Colon (tissue), 2 donors: ENCODE results near the gene TREM1.

Experiments used
- FAIRE-seq: peaks from 2 replicates; lab custom pipeline; 2012; peaks lifted over from hg19 to GRCh38; lab: Jason Lieb, UNC
- donor health status: control.
- donor health status: control.

The TREM1 gene

GRCh38 chr6:41294214-41294872 lies 7.9 kb upstream of the TREM1 start:
- FAIRE-seq = no peak

GRCh38 chr6:41291717-41292116 lies 5.2 kb upstream of the TREM1 start:
- FAIRE-seq = no peak

DNA sequence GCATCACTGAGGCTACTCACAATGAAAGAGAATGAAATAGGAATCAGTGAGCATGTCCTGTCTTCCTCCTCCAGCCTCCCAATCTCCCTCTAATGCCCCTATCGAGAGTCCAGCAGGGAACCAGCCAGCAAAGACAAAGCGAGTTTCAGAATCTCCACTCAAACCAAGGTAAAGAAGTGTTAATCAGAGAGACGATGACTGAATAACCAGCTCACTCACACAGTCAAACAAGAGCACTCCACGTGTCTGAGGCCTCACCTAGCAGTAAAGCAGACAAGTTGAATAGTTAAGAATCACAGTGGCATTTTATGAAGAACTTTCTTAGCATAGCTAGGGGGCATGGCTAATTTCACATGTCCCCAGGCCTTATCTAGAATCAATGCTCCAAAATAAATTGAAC lies 3.3 kb upstream of the TREM1 start:
- FAIRE-seq = no peak

- FAIRE-seq = no peak
These were observed 2.3 kb upstream of the TREM1 start for GRCh38 chr6:41288754-41289129.

- no peak for FAIRE-seq
These were observed 1.7 kb upstream of the TREM1 start for GRCh38 chr6:41288030-41288753.

GRCh38 chr6:41284726-41285125 lies 1.8 kb downstream of the TREM1 start:
- FAIRE-seq = no peak

- no peak for FAIRE-seq
These were observed 2.9 kb downstream of the TREM1 start for GRCh38 chr6:41283600-41283999.

GRCh38 chr6:41280381-41281057 lies 6.0 kb downstream of the TREM1 start:
- FAIRE-seq = no peak

- FAIRE-seq = no peak
These were observed 7.6 kb downstream of the TREM1 start for GRCh38 chr6:41278699-41279405.

DNA sequence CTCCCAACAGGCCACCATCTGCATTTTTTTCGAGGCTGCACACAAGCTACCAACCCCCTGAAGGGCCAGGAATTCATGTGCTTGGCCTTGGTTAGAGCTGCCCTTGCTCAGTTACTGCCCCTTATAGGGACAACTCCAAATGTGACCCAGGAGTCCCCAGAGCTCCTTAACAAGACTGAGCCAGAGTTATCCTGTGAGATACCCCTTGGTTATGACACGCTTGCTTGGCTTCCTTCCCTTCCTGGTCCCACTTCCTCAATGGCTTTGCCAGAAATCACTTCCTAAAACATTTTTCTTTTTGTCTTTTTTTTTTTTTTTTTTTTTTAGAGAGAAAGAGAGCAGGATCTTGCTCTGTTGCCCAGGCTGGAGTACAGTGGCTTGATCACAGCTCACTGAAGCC lies 8.9 kb downstream of the TREM1 start:
- no peak for FAIRE-seq

DNA sequence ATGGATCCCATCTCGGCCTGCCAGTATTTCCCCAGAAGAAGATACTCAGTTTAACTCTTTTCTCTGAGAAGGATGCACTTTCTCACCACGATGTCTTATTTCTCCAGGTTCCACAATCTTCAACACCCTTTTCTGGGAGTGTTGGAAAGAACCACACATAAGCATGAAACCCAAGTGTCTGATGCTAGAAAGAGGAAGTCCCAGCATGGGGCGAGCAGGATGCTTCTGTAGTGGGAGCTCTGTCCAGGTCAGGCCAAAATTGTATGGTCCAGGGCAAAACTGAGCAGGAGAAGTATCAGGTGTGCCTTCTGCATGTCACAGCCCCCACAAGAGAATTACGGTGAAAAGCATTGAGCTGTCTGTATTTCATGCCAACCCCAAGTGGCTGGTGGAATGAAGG lies 11.0 kb downstream of the TREM1 start:
- no peak for FAIRE-seq

DNA sequence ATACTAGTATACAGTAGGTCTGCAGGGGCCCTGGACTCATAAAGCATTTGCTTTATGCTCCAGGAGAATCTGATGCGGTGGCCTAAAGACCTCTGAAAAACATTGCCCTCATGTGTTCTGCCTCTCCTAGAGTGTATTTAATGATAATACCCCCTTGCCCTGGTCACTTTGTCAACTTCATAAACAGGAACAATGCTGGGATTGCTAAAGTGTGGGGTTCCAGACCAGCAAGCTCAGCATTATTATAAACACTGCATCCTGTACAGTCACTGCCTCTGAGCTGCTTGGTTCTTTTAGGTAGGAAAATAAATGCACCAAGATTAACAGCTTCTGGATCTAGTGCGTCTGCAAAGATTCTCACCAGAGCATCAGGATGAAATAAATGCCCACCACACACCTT lies 12.2 kb downstream of the TREM1 start:
- FAIRE-seq = no peak

- no peak for FAIRE-seq
These were observed 12.8 kb downstream of the TREM1 start for GRCh38 chr6:41273714-41274113.

- no peak for FAIRE-seq
These were observed 13.8 kb downstream of the TREM1 start for GRCh38 chr6:41272591-41273240.

- no peak for FAIRE-seq
These were observed 14.5 kb downstream of the TREM1 start for GRCh38 chr6:41271901-41272395.

GRCh38 chr6:41269716-41270115 lies 16.8 kb downstream of the TREM1 start:
- FAIRE-seq = no peak

DNA sequence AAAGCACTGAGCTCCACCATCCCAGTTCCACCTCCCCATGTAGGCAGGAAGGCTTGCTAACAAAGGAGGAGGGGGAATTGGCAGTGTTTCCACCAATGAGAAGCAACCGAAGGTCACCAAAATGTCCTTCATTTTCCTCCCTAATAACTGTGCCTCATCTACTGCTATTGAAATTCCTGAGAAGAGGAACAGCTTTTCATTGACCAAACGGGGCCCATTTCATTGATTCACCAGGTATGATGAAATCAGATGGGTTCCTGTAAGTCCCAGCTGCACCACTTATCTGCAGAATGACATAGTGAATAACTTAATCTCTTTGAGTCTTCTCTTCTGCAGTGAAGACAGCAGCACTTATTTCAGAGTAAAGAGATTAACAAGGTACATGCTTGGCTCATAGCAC lies 17.3 kb downstream of the TREM1 start:
- no peak for FAIRE-seq

GRCh38 chr6:41268478-41268877 lies 18.0 kb downstream of the TREM1 start:
- FAIRE-seq = no peak

DNA sequence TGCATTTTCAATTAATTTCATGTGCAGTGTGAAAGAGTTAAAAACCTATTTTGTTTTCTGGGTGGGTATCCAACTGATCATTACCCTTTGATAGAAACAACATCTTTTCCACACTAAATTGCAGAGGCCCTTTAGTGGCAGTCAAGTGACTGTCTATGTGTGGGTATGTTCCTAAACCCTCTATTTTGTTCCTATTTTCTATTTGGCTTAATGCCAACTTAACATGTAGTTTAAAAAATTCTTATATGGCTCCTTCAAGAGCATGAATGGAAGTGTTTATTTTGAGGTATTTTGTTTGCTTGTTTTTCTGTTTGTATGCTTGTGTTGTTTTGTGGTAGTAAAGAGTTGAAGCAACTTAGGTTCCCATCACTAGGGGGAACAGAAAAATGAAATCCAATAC lies 19.9 kb downstream of the TREM1 start:
- no peak for FAIRE-seq

DNA sequence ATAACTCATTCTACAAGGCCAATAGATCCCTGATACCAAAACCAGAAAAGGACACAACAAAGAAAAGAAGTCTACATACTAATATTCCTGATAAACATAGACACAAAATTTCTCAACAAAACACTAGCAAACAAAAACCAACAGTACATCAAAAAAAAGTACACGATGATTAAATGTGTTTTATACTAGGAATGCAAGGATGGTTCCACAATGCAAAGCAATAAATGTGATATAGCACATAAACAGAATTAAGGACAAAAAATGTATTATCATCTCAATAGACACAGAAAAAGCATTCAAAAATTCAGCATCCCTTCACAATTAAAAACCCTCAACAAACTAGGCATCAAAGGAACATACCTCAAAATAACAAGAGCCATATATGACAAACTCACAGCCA lies 23.2 kb downstream of the TREM1 start:
- no peak for FAIRE-seq

- FAIRE-seq = no peak
These were observed 24.1 kb downstream of the TREM1 start for GRCh38 chr6:41262401-41262800.

DNA sequence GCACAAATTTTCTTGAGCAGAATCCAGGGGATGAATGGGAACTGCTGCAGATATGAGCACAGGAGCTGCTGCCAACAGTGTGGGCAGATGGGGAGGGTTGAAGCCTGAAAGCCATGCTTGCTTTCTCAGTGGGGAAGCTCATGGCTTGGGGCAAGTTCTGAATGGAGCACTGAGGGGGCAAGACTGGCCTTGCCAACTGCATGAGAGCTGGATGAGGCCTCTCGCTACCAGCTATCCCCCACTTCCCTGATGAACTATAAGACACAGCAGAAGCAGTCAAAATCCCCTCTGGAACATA lies 28.3 kb downstream of the TREM1 start:
- FAIRE-seq = no peak
